ENCODE measurements around the gene CNOT6. TPM values are rescaled to one million over a fixed set of nuclear protein-coding genes. Genes with fewer than 3 reads are reported as not detected.

The CNOT6 gene
- total RNA-seq, 4 donors from 2014 or later, result 14.6 to 20.0 (median 19.3) TPM

DNA sequence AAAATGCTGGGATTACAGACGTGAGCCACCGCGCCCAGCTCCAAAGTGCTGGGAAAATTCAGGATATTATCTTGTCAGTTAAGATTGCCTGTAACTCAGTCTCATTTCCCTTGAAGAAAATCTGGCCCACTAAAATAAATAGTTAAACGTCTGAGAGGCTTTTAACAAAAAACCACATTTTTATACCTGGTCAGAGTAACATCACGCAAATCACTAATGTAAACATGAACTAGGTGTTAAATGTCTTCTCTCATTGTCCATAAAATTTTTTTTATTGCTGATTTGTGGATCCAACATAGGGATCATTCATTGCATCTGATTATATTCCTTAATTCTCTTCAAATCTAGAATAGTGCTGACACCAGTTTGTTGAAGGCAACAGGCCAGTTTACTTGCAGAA is 22.3 kb downstream of the CNOT6 start:
- in situ Hi-C loops (cut with MboI; ENCODE audit: low pct_ligation_motif_present in 1 of 4, low pct_unique_long_range_greater_than_20kb in 1 of 4, low sequenced_read_pairs in 3 of 4), result no loop called here

DNA sequence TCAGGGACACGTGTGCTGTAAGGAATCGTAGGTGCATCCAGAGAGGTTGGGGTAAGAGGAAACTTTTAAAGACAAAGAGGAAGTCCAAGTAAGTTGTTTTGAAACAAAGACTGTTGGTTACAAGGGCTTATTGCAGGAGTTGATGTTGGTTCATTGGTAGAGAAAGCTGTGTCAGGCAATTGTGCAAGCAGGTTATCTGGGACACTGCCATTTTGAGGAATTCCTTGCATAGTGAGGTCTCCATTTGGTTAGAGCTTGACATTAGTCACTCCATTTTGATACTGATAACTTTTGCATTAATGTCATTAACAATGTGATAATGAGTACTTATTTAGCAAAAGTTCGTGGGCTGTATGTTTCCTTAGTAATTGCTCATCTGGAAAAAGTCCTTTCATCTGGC is 24.9 kb downstream of the CNOT6 start:
- Histone ChIP-seq H3K4me3 (no peak overlapping the region), H3K9me3 (no peaks in the 10 kb centered on the region), H3K27ac (no peak overlapping the region), H3K4me1 (peaks cover 0 to 11% (median 5%) of the 10 kb centered on the region in 4 donors), H3K36me3 (no peaks in the 10 kb centered on the region), H3K27me3 (no peaks in the 10 kb centered on the region)
- in situ Hi-C loops (cut with MboI; ENCODE audit: low pct_ligation_motif_present in 1 of 4, low pct_unique_long_range_greater_than_20kb in 1 of 4, low sequenced_read_pairs in 3 of 4) (no loop called here), intact Hi-C loops (cut with DNase I; ENCODE audit: low total_unique reads) (no loop called here)
- 86 to 89% methylated on average over 3 of the region's 3 CpGs for WGBS, 2 donors (ENCODE audit: low coverage in 1 of 2)
- TF ChIP-seq POLR2AphosphoS5 (IDR thresholded peaks at IDR 0.05), result no peak
- TF ChIP-seq, protein P1, sequence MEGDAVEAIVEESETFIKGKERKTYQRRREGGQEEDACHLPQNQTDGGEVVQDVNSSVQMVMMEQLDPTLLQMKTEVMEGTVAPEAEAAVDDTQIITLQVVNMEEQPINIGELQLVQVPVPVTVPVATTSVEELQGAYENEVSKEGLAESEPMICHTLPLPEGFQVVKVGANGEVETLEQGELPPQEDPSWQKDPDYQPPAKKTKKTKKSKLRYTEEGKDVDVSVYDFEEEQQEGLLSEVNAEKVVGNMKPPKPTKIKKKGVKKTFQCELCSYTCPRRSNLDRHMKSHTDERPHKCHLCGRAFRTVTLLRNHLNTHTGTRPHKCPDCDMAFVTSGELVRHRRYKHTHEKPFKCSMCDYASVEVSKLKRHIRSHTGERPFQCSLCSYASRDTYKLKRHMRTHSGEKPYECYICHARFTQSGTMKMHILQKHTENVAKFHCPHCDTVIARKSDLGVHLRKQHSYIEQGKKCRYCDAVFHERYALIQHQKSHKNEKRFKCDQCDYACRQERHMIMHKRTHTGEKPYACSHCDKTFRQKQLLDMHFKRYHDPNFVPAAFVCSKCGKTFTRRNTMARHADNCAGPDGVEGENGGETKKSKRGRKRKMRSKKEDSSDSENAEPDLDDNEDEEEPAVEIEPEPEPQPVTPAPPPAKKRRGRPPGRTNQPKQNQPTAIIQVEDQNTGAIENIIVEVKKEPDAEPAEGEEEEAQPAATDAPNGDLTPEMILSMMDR (IDR thresholded peaks at IDR 0.05), result no peak
- no peak for TF ChIP-seq EP300 (IDR thresholded peaks at IDR 0.05; ENCODE audit: low read depth)
- no peak for TF ChIP-seq POLR2A (IDR thresholded peaks at IDR 0.05)
- DNase-seq, result no peak

More for the DNA sequence above, 22.3 kb downstream of the CNOT6 start:
- TF ChIP-seq EP300 (IDR thresholded peaks at IDR 0.05; ENCODE audit: low read depth) (no peak), POLR2A (IDR thresholded peaks at IDR 0.05) (no peak), POLR2AphosphoS5 (IDR thresholded peaks at IDR 0.05) (no peak)
- TF ChIP-seq, protein P1 (IDR thresholded peaks at IDR 0.05), result no peak
- Histone ChIP-seq H3K27me3 (no peaks in the 10 kb centered on the region), H3K4me3 (no peak overlapping the region), H3K36me3 (no peaks in the 10 kb centered on the region), H3K27ac (no peak overlapping the region), H3K9me3 (no peaks in the 10 kb centered on the region), H3K4me1 (peaks cover 0 to 5% (median 0%) of the 10 kb centered on the region in 4 donors)
- no peak for DNase-seq
- intact Hi-C loops (cut with DNase I; ENCODE audit: low total_unique reads), result no loop called here
- 74 to 79% methylated on average over 2 to 5 of the region's 5 CpGs for WGBS, 2 donors (ENCODE audit: low coverage in 1 of 2)

DNA sequence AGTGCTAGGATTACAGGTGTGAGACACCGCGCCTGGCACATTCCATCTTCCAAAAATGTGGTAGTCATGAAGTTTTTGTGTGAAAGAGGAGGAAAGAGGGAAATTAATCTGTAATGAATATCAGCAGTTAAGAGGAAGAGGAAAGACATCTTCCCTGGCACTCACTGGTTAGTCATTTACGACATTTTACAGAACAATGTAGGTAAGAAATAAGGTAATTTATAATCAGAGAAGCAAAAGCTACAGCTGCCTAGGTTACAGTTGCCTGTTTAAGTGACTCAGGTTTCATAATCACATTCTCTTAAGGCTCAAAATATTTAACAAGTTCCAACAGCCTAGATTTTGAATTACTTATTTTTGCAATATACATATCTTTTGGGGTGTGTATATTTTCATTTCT is 26.9 kb downstream of the CNOT6 start:
- Histone ChIP-seq H3K27me3 (no peaks in the 10 kb centered on the region), H3K9me3 (no peaks in the 10 kb centered on the region), H3K4me1 (peaks cover 0 to 9% (median 7%) of the 10 kb centered on the region in 4 donors), H3K36me3 (no peaks in the 10 kb centered on the region), H3K27ac (no peak overlapping the region), H3K4me3 (no peak overlapping the region)
- in situ Hi-C loops (cut with MboI; ENCODE audit: low pct_ligation_motif_present in 1 of 4, low pct_unique_long_range_greater_than_20kb in 1 of 4, low sequenced_read_pairs in 3 of 4) (no loop called here), intact Hi-C loops (cut with DNase I; ENCODE audit: low total_unique reads) (no loop called here)
- 93 to 96% methylated on average over 3 of the region's 3 CpGs for WGBS, 2 donors (ENCODE audit: low coverage in 1 of 2)
- no peak for TF ChIP-seq EP300 (IDR thresholded peaks at IDR 0.05; ENCODE audit: low read depth)
- TF ChIP-seq, protein P1 (IDR thresholded peaks at IDR 0.05), result no peak
- TF ChIP-seq POLR2AphosphoS5 (IDR thresholded peaks at IDR 0.05), result no peak
- no peak for TF ChIP-seq POLR2A (IDR thresholded peaks at IDR 0.05)
- DNase-seq, result no peak

DNA sequence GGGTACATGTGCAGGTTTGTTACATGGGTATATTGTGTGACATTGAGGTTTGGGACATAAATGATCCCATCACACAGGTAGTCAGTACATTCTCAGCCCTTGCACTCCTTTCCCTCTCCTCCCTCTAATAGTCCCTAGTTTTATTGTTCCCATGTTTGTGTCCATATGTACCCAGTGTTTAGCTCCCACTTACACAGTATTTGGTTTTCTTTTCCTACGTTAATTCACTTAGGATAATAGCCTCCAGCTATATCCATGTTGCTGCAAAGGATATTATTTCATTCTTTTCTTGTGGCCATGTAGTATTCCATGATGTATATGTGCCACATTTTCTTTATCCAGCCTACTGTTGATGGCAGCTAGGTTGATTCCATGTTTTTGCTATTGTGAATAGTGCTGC is 27.4 kb downstream of the CNOT6 start:
- Histone ChIP-seq H3K9me3 (no peaks in the 10 kb centered on the region), H3K36me3 (no peaks in the 10 kb centered on the region), H3K4me3 (no peak overlapping the region), H3K27ac (no peak overlapping the region), H3K27me3 (no peaks in the 10 kb centered on the region), H3K4me1 (peaks cover 0 to 9% (median 7%) of the 10 kb centered on the region in 4 donors)
- no peak for TF ChIP-seq POLR2AphosphoS5 (IDR thresholded peaks at IDR 0.05)
- TF ChIP-seq, protein P1 (IDR thresholded peaks at IDR 0.05), result no peak
- no peak for TF ChIP-seq EP300 (IDR thresholded peaks at IDR 0.05; ENCODE audit: low read depth)
- no peak for TF ChIP-seq POLR2A (IDR thresholded peaks at IDR 0.05)
- intact Hi-C loops (cut with DNase I; ENCODE audit: low total_unique reads) (no loop called here), in situ Hi-C loops (cut with MboI; ENCODE audit: low pct_ligation_motif_present in 1 of 4, low pct_unique_long_range_greater_than_20kb in 1 of 4, low sequenced_read_pairs in 3 of 4) (no loop called here)
- DNase-seq, result no peak
- WGBS, 2 donors (ENCODE audit: low coverage in 1 of 2), result 88 to 97% methylated on average over 1 of the region's 1 CpG

All from transverse colon (tissue), 4 donors.